GOT3 (cell line): ENCODE results near the gene ANKRD63.

Experiments
- DNase-seq: peaks from one replicate; lab custom pipeline; 2025; ENCODE audit warnings: mixed read lengths; lab: John Stamatoyannopoulos, UW

Gene ANKRD63

GRCh38 chr15:40313531-40314398 is 30.9 kb upstream of the ANKRD63 start:
- DNase-seq = no peak

DNA sequence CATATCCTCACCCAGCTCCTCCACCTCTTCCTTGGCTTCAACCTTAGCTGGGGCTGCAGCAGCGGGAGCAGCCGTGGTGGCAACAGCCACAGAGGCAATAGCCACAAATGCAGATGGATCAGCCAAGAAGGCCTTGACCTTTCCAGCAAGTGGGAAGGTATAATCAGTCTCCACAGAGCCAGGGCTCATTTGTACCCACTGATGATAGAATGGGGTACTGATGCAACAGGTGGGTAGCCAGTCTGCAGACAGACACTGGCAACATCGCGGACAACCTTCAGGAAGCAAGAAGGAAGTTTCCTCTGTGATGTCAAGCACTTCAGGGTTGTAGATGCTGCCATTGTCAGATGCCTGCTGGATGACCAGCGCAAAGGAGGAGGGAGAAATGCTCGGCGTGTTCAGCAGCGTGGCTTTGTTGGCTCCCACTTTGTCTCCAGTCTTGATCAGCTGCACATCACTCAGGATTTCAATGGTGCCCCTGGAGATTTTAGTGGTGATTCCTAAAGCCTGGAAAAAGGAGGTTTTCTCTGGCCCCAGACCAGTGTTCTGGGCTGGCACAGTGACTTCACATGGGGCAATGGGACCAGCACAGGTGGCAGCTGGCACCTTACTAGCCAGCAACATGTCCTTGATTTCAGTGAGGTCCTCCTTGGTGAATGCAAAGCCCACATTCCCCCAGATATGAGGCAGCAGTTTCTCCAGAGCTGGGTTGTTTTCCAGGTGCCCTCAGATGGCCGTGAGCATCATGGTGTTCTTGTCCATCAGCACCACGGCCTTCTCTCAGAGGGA is 29.7 kb upstream of the ANKRD63 start:
- no peak for DNase-seq

DNA sequence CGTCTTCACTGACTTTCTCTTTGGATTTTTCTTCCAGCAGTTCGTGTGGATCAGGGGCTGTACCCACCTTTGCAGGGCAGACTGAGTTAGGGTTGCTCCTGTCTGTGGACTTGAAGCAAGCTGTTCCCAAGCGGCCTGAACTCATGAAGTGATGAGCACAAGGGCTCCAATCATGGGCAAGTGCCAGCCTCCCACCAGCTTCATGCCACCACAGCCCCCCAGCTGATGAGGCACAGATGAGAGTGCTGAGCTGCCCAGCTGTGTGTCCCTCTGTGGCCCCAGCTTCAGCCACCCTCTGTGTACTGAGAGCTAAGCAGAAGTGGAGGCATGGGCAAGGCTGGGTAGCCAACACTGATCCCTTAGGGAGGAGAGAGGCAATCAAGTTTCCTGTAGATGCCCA is 28.1 kb upstream of the ANKRD63 start:
- no peak for DNase-seq

DNA sequence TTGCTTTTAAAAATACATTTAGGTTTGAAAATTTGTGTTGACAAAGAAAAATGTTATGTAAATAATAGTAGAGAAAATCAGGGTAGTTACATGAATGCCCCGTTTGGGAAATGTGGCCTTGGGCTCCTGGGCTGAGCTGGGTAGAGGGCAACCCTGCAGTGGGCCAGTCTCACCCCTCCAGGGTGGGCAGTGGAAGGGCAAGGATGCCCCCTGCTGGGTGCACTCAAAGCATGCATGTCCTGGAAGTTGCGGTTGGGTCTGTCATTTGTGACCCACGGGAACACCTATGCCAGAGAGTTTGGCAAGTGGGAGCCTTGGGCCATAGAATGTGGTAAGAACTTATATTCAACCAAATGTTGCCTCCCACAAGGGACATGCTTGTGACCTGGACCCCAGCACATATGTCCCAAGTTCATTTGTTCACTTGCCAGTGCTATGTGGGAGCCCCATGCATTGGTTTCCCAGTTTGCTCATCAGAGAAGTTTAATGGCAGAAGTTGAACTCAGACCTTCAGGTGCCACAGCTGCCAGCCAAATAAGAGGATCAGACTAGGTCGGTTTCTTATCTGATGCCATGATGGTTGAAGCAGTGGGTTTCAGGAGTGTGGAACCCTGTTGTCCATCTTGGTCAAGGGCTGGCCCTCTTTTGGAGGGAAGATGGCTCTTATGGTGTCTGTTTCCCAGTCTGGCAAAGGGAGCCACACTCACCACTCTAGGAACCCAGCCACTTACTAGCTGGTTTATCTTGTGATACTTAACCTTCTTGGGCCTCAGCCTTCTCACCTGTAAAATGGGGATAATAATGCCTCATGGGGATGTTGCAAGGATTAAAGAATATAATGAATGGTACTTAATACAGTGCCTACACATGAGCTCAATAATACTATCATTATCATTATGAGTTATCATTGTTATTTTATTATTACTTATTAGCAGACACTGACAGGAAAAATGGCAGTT is 27.4 kb upstream of the ANKRD63 start:
- no peak for DNase-seq

DNA sequence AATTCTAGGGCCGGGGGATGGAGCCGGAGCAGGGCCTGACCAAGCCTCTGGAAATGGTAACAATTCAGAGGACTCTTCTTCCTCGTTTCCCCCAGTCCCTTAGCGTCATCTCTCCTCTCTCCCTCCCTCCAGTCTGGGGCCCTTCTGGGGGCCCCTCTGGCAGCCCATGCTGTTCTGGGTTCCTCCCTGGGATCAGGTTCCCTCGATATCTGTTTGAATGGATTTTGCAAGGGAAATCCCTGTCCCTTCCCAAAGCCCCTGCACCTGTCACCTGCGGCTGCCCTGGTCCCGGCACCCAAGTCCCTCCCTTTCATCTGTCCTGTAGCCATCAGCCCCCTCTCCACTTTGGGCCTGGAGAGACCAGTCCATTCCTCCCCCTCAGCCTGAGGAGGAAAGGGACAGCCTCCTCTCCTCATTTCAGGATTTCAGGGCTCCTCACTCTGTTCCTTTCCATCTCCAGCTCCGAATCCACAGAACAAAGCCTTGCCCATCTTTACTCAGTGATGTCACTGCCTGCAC is 26.5 kb upstream of the ANKRD63 start:
- no peak for DNase-seq

DNA sequence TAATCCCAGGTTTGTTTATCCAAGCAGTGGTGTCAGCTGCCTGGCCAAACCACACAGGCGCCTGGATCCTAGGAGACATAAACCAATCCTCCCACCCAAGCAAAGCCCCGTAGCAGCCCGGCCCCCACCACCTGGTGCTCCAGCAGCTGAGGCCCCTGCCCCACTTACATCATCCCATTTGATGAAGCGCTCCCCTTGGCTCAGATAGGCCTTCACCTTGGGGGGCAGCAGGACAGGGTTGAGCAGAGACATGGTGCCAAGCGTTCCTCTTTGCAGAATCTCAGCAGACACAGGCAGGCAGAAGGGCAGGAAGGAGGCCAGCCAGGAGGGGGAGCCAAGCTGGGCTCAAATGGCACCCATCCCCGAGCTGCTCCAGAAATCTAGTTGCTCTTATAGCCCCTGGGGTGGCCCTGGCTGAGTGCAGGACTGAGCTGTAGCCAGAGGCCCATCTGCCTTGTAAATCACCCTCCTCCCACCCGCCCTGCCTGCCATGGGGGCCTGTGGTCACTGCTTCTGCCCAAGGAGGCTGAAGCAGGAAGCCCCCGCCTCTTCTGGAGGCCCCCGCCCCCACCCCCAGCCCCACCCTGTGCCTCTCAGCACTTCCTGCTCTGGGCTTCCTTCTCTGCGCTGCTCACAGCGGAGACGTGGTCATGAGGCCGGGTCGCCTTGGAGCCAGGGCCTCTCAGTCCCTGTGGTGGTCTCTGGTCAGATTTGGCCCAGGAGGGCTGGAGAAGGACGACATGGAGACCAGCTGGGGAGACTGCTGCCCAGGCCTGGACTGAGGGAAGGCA is 24.8 kb upstream of the ANKRD63 start, which contains the start of gene PLCB2:
PLCB2 (minus strand) TSS at position 515 of the 791 bp plus-strand sequence; CDS start at position 252, 263 bp downstream.
- no peak for DNase-seq

- no peak for DNase-seq
Observed at GRCh38 chr15:40306908-40307307, 24.0 kb upstream of the ANKRD63 start.

- DNase-seq = no peak
Observed at GRCh38 chr15:40306371-40306770, 23.5 kb upstream of the ANKRD63 start.

- no peak for DNase-seq
Observed at GRCh38 chr15:40305281-40305680, 22.4 kb upstream of the ANKRD63 start.

DNA sequence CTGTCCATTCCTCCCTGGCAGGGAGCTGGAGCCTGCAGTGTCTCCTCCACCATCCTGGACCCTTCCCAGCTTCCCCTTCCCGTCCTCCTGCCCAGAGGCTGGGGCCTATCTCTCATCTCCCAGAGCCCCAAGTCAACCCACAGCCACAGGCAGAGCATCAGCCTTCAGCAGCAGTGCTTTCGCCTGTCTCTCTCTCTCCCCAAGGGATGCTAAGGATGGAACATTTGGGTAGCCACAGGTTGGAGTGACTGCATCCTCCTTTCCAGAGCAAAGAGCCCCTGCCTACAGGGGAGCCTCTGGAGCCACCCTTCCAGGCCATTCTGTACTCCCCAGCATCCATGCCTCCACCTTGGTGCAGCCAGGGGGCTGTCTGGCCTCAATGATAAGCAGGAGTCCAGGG is 20.7 kb upstream of the ANKRD63 start:
- DNase-seq = no peak

DNA sequence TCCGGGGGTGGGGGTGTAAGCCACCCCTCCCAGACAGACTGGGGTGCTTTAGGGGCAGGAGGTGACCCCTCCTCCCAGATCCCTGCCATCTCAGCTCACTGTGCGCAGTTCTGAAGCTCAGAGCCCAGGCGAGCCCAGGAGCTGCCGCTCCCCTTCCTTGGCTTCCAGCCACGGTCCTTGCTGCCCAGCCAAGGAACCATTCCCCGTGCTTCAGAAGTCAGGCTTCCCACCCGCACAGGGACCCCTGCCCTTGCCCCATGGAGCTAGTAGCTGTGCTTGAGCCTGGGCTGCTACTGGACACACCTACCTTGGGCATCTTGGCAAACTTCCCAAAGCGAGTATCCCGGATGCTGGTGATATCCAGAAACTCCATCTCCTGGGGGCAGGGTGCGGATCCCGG is 20.1 kb upstream of the ANKRD63 start:
- no peak for DNase-seq

- DNase-seq = no peak
Observed at GRCh38 chr15:40302288-40302886, 19.5 kb upstream of the ANKRD63 start.

GRCh38 chr15:40301467-40302179 is 18.8 kb upstream of the ANKRD63 start:
- no peak for DNase-seq

- DNase-seq = no peak
Observed at GRCh38 chr15:40300771-40301170, 17.9 kb upstream of the ANKRD63 start.

DNA sequence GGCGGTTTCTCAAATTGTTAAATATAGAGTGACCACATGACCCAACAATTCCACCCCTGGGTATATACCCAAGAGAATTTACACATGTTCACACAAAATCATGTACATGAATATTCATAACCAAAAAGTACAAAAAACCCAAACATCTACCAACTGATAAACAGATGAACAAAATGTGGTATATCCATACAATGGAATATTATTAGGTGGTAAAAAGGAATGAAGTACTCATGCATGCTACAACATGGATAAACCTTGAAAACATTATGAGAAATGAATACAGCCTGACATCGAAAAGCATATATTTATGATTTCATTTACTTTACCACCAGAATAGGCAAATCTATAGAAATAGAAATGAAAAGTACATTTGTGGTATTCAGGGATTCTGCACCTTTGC is 17.5 kb upstream of the ANKRD63 start:
- DNase-seq = no peak

DNA sequence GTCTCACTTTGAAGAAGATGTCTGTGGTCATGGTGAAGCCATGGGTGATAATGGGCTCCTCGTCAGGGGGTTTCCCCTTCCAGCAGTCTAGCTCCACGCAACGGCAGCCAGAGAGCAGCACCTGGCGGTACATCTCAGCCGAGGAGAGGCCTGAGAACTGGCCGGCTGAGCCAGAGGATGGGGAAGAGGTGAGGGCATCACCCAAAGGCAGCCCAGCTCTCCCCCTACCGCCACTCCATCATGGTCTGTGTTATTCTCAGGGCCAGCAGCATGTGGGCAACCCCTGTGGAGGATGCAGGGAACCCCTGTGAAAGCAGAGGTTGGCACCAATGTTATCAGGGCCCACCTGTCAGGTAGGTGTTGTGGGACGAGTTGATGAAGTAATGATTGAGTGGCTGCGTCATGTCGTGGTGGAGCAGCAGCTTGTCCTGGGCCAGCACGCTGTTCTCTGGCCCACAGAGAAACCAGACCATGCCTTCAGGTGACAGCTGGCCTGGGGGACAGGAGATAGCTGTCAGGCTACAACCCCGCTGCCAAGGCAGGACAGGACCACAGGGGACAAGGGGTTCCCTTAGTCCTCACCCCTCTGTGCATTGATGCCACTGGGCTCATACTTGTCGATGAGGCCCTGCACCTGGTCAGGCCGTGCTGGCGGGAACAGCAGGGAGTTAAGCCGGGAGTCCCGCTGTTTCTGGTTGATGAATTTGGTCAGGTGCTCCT is 15.5 kb upstream of the ANKRD63 start:
- DNase-seq = no peak

- no peak for DNase-seq
Observed at GRCh38 chr15:40297356-40297755, 14.5 kb upstream of the ANKRD63 start.

- no peak for DNase-seq
Observed at GRCh38 chr15:40296561-40297230, 13.8 kb upstream of the ANKRD63 start.
